HepG2 (cell line): ENCODE measurements around the gene PSEN2.

Experiments used
- JUNB ChIP-seq: sonication (generic); formaldehyde crosslinking; IDR thresholded peaks from 2 replicates; pipeline ENCODE4 v1.8.0; 2022; ENCODE audit warnings: missing genetic modification reagents, mild to moderate bottlenecking, borderline replicate concordance
- RNF2 ChIP-seq: fragments of 450-650 bp; conservative IDR thresholded peaks from 2 replicates; pipeline ENCODE4 v1.6.1; 2016; ENCODE audit warnings: low read depth
- ZNF776 ChIP-seq: sonication (generic); formaldehyde crosslinking; IDR thresholded peaks from 2 replicates; pipeline ENCODE4 v1.4.0; 2020; ENCODE audit warnings: mild to moderate bottlenecking, missing genetic modification reagents
- TF ChIP-seq, protein P1 (sequence below): sonication (generic); formaldehyde crosslinking; IDR thresholded peaks from 2 replicates; pipeline ENCODE4 v1.5.0; 2020; ENCODE audit warnings: mild to moderate bottlenecking, missing genetic modification reagents, moderate library complexity

DNA sequence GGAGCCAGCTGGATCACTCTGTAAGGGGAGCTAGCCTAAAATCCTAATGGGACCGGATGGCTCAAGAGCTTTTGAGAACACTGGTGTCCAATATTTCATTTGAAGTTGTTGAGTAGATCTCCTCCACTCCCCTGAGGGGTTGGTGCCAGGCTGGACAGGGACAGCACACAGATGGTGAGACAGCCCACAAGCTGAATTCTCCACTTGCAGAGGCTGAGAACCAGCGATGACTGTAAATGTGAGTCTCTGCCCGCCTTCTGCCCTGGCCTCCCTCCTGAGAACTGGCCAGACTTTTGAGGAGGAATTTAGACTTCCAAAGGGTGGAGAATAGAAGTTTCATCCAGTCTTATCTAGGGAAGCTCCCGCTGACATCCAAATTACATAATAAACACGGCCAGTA lies 49.2 kb downstream of the PSEN2 start:
- no peak for TF ChIP-seq ZNF776
- no peak for TF ChIP-seq JUNB (CRISPR knock-in tag)
- TF ChIP-seq, protein P1, sequence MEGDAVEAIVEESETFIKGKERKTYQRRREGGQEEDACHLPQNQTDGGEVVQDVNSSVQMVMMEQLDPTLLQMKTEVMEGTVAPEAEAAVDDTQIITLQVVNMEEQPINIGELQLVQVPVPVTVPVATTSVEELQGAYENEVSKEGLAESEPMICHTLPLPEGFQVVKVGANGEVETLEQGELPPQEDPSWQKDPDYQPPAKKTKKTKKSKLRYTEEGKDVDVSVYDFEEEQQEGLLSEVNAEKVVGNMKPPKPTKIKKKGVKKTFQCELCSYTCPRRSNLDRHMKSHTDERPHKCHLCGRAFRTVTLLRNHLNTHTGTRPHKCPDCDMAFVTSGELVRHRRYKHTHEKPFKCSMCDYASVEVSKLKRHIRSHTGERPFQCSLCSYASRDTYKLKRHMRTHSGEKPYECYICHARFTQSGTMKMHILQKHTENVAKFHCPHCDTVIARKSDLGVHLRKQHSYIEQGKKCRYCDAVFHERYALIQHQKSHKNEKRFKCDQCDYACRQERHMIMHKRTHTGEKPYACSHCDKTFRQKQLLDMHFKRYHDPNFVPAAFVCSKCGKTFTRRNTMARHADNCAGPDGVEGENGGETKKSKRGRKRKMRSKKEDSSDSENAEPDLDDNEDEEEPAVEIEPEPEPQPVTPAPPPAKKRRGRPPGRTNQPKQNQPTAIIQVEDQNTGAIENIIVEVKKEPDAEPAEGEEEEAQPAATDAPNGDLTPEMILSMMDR (CRISPR knock-in tag), result no peak
- TF ChIP-seq RNF2, result no peak
